A172 (cell line): ENCODE results near the gene IQSEC2. TPM values are rescaled to one million over a fixed set of nuclear protein-coding genes. Genes with fewer than 3 reads are reported as not detected.

Experiments used
- DNase-seq: peaks from one replicate; pipeline ENCODE4 v3.0.0-alpha.2; 2015; ENCODE audit warnings: low spot score
- total RNA-seq: library from RNA; depleted of rRNA; stranded (reverse); fragments of >200 nt; shearing (Covaris generic); gene quantifications from 2 replicates; pipeline ENCODE4 v1.2.3, GENCODE V29; 2014; rRNA removed

Gene IQSEC2
- total RNA-seq, 1 experiment from 2014 or later = 21.3 TPM

GRCh38 chrX:53244610-53245009, 36.8 kb downstream of the IQSEC2 start:
- no peak for DNase-seq

- no peak for DNase-seq
Observed at GRCh38 chrX:53242310-53242709, 39.1 kb downstream of the IQSEC2 start.

DNA sequence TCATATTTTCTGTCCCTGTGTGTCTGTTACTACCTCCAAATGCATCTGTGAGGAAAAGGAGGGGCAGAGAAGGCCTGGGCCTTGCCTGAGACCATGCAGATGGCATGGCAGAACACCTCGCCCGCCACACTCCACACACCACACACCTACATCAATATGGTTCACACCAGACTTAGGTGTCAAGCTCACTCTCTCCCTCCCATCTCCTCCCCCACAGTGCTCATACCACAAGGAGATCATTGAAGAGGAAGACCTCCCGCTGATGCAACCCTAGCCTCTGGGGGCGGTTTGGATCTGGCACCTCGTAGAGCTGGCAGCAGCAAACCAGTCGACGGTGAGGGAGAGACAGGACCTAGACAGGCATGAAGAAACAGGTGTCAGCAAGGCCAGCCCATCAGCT, 39.8 kb downstream of the IQSEC2 start:
- DNase-seq = no peak

DNA sequence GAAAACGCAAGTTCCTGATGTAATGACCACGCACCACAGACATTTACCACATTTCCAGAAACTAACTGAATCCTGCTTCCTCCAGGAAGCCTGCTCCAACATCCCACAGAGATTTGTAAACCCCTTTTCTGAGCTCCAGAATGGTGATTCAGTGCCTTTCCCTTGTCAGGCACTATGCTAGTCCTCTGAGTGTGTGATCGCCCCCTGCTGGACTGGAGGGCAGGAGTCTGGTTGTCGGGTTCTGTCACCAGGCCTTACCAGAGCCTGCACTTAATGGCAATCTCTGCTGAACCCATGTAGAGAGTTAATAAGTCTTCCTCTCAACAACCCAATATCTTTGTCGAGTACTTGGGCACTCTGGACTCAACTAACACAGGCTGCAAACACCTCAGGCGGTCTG, 41.9 kb downstream of the IQSEC2 start:
- DNase-seq = peak; percentile 6

DNA sequence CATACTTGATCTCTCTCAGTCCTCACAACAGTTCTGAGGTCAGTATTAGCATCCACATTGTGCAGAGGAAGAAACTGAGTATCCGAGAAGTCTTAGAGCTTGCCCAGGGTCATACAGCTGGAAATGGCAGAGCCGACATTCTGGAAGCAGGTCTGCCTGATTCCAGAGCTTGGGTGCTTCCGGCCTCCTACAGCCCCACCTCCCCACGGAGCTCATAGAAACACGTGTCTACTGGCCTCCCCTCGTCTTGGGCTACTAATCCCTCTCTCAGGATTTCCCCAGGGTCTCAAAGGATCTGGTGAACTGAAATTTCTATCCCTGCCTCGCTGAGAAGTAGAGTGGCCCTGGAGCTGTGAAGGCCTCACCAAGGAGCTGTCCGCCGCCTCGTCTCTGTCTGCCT, 44.3 kb downstream of the IQSEC2 start:
- DNase-seq = no peak

DNA sequence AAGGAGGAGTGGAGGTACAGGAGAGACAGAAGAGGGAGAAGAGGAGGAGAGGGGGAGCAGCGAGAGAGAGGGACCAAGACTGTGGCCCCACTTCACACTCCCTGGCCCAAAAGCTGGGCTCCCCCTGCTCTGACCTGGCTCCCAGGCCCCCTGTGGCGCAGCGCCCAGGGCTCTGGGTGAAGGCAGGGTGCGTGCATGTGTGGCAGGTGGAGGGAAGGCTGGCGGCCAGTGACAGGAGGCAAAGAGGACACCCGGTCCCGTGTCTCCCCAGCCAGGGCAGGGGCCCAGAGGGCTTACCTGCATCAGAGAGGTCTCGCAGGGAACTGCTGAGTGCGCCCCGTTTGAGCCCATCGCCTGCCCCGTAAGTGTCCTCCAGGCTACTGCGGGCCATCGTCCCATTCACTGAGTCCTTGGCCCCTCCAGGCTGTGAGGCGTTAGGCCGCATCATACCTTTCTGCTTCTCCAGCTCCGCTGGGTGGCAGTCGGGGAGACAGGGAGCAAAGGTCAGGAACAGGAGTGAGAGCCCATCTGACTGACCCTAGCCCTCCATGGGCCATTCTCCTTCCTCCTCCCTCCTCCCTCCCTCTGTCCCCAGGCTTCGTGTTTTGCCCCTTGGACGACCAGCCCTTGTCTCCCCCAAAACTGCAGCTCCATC, 45.2 kb downstream of the IQSEC2 start:
- DNase-seq = no peak

DNA sequence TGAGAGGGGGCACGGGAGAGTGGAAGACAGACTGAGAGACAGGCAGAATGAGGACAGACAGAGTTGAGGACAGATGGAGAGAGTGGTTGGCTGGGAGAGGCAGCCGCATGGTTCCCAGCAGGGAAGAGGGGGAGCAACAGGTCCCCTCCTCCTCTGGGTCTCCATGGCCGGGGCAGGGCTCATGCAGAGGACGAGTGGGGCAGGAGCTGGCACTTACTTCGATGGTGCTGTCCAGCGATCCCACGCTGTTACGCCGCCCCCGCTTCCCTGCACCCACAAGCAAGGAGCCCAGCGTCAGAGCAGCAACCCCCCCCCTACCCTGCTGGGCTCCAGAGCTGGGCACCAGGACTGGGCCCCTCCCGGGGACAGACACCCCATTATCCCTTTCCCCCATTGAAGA, 45.8 kb downstream of the IQSEC2 start:
- DNase-seq = no peak

DNA sequence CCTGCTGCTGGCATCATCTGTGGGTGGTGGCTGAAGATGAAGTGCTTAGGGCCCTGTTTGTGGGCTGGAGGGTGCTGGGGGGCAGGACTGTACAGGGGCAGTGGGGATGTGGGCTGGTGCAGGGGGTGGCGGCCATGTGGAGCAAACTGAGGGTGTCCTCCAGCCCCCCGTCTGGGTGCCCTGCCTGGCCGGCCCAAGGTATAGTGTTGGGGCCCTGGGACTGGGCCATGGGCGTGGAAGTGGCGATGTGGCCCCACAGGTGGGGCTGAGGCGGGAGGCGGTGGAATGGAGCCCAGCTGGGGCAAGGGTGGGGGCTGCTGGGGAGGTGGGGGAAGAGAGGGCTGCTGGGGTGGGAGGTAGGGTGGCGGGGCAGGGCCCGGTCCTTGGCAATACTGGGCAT, 46.9 kb downstream of the IQSEC2 start:
- DNase-seq = no peak

DNA sequence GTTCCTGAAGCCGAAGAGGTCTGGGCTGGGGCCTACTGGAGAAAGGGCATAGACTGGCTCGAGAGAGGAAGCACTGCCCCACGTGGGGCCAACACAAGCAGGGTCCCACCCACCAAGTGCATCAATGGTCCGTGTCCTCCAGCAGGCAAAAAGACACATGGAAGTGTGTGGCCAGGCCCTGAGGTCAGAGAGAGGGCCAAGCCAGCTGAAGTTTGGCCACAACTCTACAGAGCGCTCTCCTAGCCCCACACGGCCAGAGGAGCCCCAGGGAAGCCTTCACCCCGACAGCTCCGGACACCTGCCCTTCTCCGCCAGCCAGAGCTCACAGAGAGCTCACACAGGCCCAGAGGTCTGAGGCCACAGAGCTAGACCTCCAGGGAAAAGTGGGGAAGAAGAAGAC, 47.8 kb downstream of the IQSEC2 start:
- no peak for DNase-seq

DNA sequence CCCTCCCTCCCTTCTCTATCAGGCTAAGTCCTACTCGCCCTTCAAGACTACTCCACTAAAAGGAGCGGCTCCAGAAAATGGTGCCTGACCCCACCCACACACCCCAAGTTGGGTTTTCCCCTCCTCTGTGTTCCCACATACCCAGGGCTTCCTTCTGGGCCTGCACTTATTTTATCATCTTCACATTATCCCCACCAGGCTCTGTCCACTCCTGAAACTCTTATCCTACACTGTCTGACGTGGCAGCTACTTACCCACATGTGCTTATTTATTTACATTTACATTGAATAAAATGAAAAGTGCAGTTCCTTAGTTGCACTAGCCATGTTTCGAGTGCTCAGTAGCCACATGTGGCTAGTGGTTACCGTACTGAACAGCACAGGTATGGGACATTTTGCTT, 51.3 kb downstream of the IQSEC2 start:
- no peak for DNase-seq

GRCh38 chrX:53227224-53227765, 54.1 kb downstream of the IQSEC2 start:
- DNase-seq = no peak

GRCh38 chrX:53224860-53225797, 56.3 kb downstream of the IQSEC2 start, which contains the start of gene KDM5C:
TSS of gene KDM5C (minus strand) at chrX:53225207. CDS start at chrX:53224889, 318 bp downstream.
- DNase-seq = peak; percentile 85

- DNase-seq = peak; percentile 63
Observed at GRCh38 chrX:53223955-53224859, 57.2 kb downstream of the IQSEC2 start.

DNA sequence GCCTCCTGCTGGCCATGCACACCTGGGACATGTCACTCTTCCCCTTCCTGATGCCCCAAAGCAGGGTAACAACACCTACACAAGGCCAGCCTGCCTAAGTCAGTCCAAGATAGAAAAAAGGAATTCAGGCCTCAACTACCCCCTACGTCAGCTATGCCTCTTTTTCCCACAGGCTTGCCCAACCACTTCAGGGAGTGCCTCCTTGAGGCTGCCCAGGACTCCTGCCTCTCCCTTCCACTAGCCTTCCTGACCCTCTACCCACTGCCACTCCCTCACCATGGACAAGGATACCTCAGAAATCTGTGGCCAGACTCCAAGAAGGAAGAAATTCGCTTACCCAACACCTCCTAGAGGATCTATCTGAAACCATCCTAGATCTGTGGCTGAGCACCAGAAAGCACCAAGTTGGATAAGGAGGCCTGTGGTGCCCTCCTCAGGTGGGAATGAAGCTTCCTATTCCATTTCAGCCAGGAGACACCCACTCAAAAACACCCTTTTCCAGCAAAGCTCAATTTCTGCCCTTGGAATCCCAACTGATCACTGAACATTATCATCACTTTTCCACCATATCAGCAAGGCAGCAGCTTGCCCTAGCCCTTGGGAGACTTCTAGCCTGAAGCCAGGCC, 58.2 kb downstream of the IQSEC2 start:
- DNase-seq = no peak

Other genes with a start within 250 kb of the IQSEC2 start
- gene GPR173, start 232.8 kb downstream of the IQSEC2 start, total RNA-seq = 0.47 and 0.72 TPM in 2 replicates
- 8.5 and 9.4 TPM in 2 replicates for gene TSPYL2, start 199.2 kb downstream of the IQSEC2 start, total RNA-seq
- 4.4 and 6.0 TPM in 2 replicates for gene KANTR, start 187.4 kb downstream of the IQSEC2 start, total RNA-seq
- gene KDM5C, start 56.4 kb downstream of the IQSEC2 start, total RNA-seq = 41.9 and 58.7 TPM in 2 replicates
- gene SMC1A, start 141.1 kb upstream of the IQSEC2 start, total RNA-seq = 32.5 and 54.9 TPM in 2 replicates
- gene RIBC1, start 141.3 kb upstream of the IQSEC2 start, total RNA-seq = 0.48 and 2.6 TPM in 2 replicates
- gene HSD17B10, start 152.8 kb upstream of the IQSEC2 start, total RNA-seq = 128 and 156 TPM in 2 replicates